Pancreas (tissue), 10 donors: ENCODE results near the gene COL2A1. TPM values are rescaled to one million over a fixed set of nuclear protein-coding genes. Genes with fewer than 3 reads are reported as not detected.

ENCODE experiments used
- ATAC-seq, 4 donors: fragments of 200-7000 bp; cut with Tn5 transposase; one replicate each; pipeline versions ENCODE4 v1.8.0 to v1.9.1; 2020; ENCODE audit warnings: mild to moderate bottlenecking in 4 of 4, moderate library complexity in 4 of 4
- DNase-seq, 6 donors: peaks; one replicate each; pipeline ENCODE4 v3.0.0-alpha.2; 2020
- FAIRE-seq: peaks from 2 replicates; lab custom pipeline; 2012; peaks lifted over from hg19 to GRCh38; lab: Jason Lieb, UNC
- H3K27ac ChIP-seq, 4 donors: fragments of 200-600 bp; sonication (generic); 1 replicate in 3 of 4; 2 replicates in 1 of 4; pipeline versions ENCODE4 v1.5.0 to v1.8.0; 2020
- H3K27me3 ChIP-seq, 4 donors: fragments of 200-600 bp; one replicate each; pipeline ENCODE4 v1.8.0; 2021
- H3K36me3 ChIP-seq, 3 donors: fragments of 200-600 bp; sonication (generic) in 1 of 3; one replicate each; pipeline versions ENCODE4 v1.5.0 to v1.8.0; 2020 to 2021
- H3K4me1 ChIP-seq, 3 donors: fragments of 200-600 bp; one replicate each; pipeline ENCODE4 v1.8.0; 2021
- H3K4me3 ChIP-seq, 4 donors: fragments of 200-600 bp; sonication (generic) in 2 of 4; one replicate each; pipeline versions ENCODE4 v1.5.0 to v1.8.0; 2020 to 2021
- H3K9me3 ChIP-seq, 4 donors: fragments of 200-600 bp; one replicate each; pipeline ENCODE4 v1.8.0; 2021
- WGBS, 2 donors: extraction: QIAGEN DNeasy Blood & Tissue Kit; methylation state at CpG; one replicate each; pipeline ENCODE4 v1.1.7; 2013; 5-methylcytosine and 5-hydroxymethylcytosine counted together
- intact Hi-C, 3 donors: fragments of 100-400 bp; cut with DNase I; formaldehyde crosslinking; loops; one replicate each; pipeline versions ENCODE4 v1.11.1 to v1.14.2; 2022
- polyA plus RNA-seq, 2 donors: library from polyadenylated mRNA; stranded (reverse); fragments of 200-250 nt; gene quantifications; one replicate each; pipeline ENCODE4 v1.2.3, GENCODE V29; 2013
- total RNA-seq, 6 donors: library from RNA; stranded (reverse); fragmentation: NEBNext Ultra II Directional in 4 of 6; extraction: Animal tissue kit (Norgen Biotek cat#: 25700) in 4 of 6; gene quantifications; one replicate each; pipeline versions ENCODE4 v1.2.1 to v1.2.4, GENCODE V29; 2021 to 2023
- TF ChIP-seq, protein P1 (sequence below), 4 donors: fragments of 200-600 bp; sonication (generic) in 3 of 4; IDR thresholded peaks; one replicate each; pipeline versions ENCODE4 v1.5.0 to v1.8.0; 2021; ENCODE audit warnings: antibody characterized with exemption in 4 of 4
- donor health status: healthy with polysubstance abuse.
- donor health status: DM: no; HTN: no; CAD: no; lungs with moderate emphysema.
- donor health status: DM: no; HTN: no; CAD: no.
- donor health status: control.
- donor health status: control.
- donor health status: Bipolar disorder and iron deficiency.
- donor health status: DM: yes; HTN: yes; CAD: no.
- donor health status: DM: no; HTN: no; CAD: no.
- donor health status: DM: no; HTN: no; CAD: no.
- donor health status: DM: yes; HTN: yes; CAD: no.

COL2A1 gene
- total and polyA plus RNA-seq, 8 donors = 0.04 to 0.12 (median 0.06) TPM; not detected in 5

DNA sequence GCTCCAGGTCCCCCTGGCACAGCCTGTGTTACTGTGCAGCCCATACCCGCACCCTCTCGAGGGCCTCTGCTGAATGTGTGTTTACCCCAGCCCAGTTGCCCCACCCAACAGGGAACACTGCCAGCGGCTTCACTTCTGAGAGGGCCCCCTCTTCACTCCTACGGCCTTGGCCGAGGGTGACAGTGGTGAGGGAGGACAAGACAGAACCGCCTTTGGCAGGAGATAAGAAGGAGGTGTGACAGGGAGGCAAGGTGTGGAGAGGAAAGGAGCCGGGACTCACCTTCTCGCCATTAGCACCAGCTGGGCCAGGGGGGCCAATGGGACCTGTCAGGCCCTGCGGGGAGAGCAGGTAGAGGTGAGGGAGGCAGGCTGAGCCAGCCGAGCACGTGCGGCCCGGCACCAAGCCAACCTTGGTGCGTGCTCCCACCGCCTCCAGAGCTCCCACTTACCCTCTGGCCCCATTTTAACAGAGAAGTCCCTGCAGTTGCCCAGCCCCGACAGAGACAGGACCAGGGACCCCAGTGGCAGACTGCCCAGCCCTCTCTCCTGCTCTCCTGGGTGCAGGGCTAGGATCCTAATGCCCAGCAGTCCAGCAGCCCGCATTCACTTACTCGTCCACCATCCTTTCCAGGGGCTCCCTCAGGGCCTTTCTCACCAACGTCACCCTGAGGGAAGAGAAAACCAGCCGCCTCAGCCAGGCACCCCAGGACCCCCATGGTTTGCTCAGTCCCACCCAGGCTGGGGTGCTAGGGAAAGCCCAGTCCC lies 22.6 kb downstream of the COL2A1 start:
- FAIRE-seq = no peak
- H3K4me3 ChIP-seq = no peak overlapping the region
- 54 to 58% methylated on average over 14 to 20 of the region's 20 CpGs for WGBS, 2 donors
- TF ChIP-seq, protein P1, sequence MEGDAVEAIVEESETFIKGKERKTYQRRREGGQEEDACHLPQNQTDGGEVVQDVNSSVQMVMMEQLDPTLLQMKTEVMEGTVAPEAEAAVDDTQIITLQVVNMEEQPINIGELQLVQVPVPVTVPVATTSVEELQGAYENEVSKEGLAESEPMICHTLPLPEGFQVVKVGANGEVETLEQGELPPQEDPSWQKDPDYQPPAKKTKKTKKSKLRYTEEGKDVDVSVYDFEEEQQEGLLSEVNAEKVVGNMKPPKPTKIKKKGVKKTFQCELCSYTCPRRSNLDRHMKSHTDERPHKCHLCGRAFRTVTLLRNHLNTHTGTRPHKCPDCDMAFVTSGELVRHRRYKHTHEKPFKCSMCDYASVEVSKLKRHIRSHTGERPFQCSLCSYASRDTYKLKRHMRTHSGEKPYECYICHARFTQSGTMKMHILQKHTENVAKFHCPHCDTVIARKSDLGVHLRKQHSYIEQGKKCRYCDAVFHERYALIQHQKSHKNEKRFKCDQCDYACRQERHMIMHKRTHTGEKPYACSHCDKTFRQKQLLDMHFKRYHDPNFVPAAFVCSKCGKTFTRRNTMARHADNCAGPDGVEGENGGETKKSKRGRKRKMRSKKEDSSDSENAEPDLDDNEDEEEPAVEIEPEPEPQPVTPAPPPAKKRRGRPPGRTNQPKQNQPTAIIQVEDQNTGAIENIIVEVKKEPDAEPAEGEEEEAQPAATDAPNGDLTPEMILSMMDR (IDR thresholded peaks at IDR 0.05) = no peak
- H3K27ac ChIP-seq = no peak overlapping the region
- H3K9me3 ChIP-seq = no peaks in the 10 kb centered on the region
- DNase-seq = no peak
- H3K36me3 ChIP-seq = no peaks in the 10 kb centered on the region
- H3K27me3 ChIP-seq = no peaks in the 10 kb centered on the region
- ATAC-seq = no peak
- intact Hi-C loops = no loop called here
- no peaks in the 10 kb centered on the region for H3K4me1 ChIP-seq

GRCh38 chr12:47980779-47981495 lies 23.3 kb downstream of the COL2A1 start:
- H3K27me3 ChIP-seq = no peaks in the 10 kb centered on the region
- H3K36me3 ChIP-seq = no peaks in the 10 kb centered on the region
- ATAC-seq = no peak
- TF ChIP-seq, protein P1 (IDR thresholded peaks at IDR 0.05) = no peak
- no peak for FAIRE-seq
- 68 to 80% methylated on average over 15 to 17 of the region's 17 CpGs for WGBS, 2 donors
- intact Hi-C loops = no loop called here
- H3K9me3 ChIP-seq = no peaks in the 10 kb centered on the region
- no peak for DNase-seq
- no peak overlapping the region for H3K27ac ChIP-seq
- no peaks in the 10 kb centered on the region for H3K4me1 ChIP-seq
- H3K4me3 ChIP-seq = no peak overlapping the region

GRCh38 chr12:47980197-47980596 lies 24.1 kb downstream of the COL2A1 start:
- no peaks in the 10 kb centered on the region for H3K27me3 ChIP-seq
- no peak for ATAC-seq
- TF ChIP-seq, protein P1 (IDR thresholded peaks at IDR 0.05) = no peak
- no peaks in the 10 kb centered on the region for H3K36me3 ChIP-seq
- H3K9me3 ChIP-seq = no peaks in the 10 kb centered on the region
- 83% methylated on average over 7 of the region's 7 CpGs for WGBS, 2 donors
- no peak overlapping the region for H3K27ac ChIP-seq
- intact Hi-C loops = no loop called here
- FAIRE-seq = no peak
- DNase-seq = no peak
- no peaks in the 10 kb centered on the region for H3K4me1 ChIP-seq
- no peak overlapping the region for H3K4me3 ChIP-seq

- H3K36me3 ChIP-seq = no peaks in the 10 kb centered on the region
- no peaks in the 10 kb centered on the region for H3K4me1 ChIP-seq
- TF ChIP-seq, protein P1 (IDR thresholded peaks at IDR 0.05) = no peak
- 69 to 74% methylated on average over 11 of the region's 11 CpGs for WGBS, 2 donors
- H3K27me3 ChIP-seq = no peaks in the 10 kb centered on the region
- FAIRE-seq (no peak), DNase-seq (no peak), ATAC-seq (no peak)
- H3K4me3 ChIP-seq = no peak overlapping the region
- no peaks in the 10 kb centered on the region for H3K9me3 ChIP-seq
- intact Hi-C loops = no loop called here
- no peak overlapping the region for H3K27ac ChIP-seq
Measured at GRCh38 chr12:47979686-47980085, 24.6 kb downstream of the COL2A1 start.

- 76 to 83% methylated on average over 5 of the region's 5 CpGs for WGBS, 2 donors
- TF ChIP-seq, protein P1 (IDR thresholded peaks at IDR 0.05) = no peak
- ATAC-seq = no peak
- Histone ChIP-seq H3K9me3 (no peaks in the 10 kb centered on the region), H3K27ac (no peak overlapping the region), H3K4me3 (no peak overlapping the region), H3K4me1 (no peaks in the 10 kb centered on the region), H3K27me3 (no peaks in the 10 kb centered on the region), H3K36me3 (no peaks in the 10 kb centered on the region)
- no peak for FAIRE-seq
- DNase-seq = no peak
- intact Hi-C loops = no loop called here
Measured at GRCh38 chr12:47979166-47979565, 25.1 kb downstream of the COL2A1 start.
